Neuronal stem cell (in vitro differentiated cells): Measurements from ENCODE around the gene GABBR2.
A peak's percentile ranks its signal among the peaks of the same experiment; 100 is the strongest.

ENCODE experiments used
- DNase-seq: peaks from one replicate; pipeline ENCODE4 v3.0.0-alpha.2; 2013; ENCODE audit warnings: low spot score
- H2AFZ ChIP-seq: one replicate; pipeline ENCODE4 v1.6.1; 2013; ENCODE audit warnings: mild to moderate bottlenecking, low read length, inconsistent platforms
- H2AK5ac ChIP-seq: 2 replicates; pipeline ENCODE4 v1.6.1; 2013; ENCODE audit warnings: low read depth, mild to moderate bottlenecking, inconsistent platforms, low read length, moderate library complexity, mixed read lengths
- H2BK120ac ChIP-seq: 2 replicates; pipeline ENCODE4 v1.6.1; 2013; ENCODE audit warnings: low read depth, mild to moderate bottlenecking, inconsistent platforms, low read length, moderate library complexity, mixed read lengths
- H2BK12ac ChIP-seq: one replicate; pipeline ENCODE4 v1.6.1; 2013; ENCODE audit warnings: low read length, inconsistent platforms
- H2BK15ac ChIP-seq: 2 replicates; pipeline ENCODE4 v1.6.1; 2013; ENCODE audit warnings: mild to moderate bottlenecking, low read length, inconsistent platforms, mixed read lengths
- H2BK5ac ChIP-seq: one replicate; pipeline ENCODE4 v1.6.1; 2013; ENCODE audit warnings: inconsistent platforms, mild to moderate bottlenecking, low read length, moderate library complexity
- H3K14ac ChIP-seq: one replicate; pipeline ENCODE4 v1.6.1; 2013; ENCODE audit warnings: low read length, inconsistent platforms
- H3K18ac ChIP-seq: 2 replicates; pipeline ENCODE4 v1.6.1; 2013; ENCODE audit warnings: low read length, inconsistent platforms
- H3K23ac ChIP-seq: 2 replicates; pipeline ENCODE4 v1.6.1; 2013; ENCODE audit warnings: low read depth, mild to moderate bottlenecking, mixed read lengths, low read length, inconsistent platforms; ENCODE audit not compliant: poor library complexity
- H3K27ac ChIP-seq: replicated peaks from 3 replicates; pipeline ENCODE4 v1.5.1; 2013; ENCODE audit warnings: low read length, inconsistent platforms
- H3K27me3 ChIP-seq, 3 experiments: 2 replicates each; pipeline ENCODE4 v1.6.1; 2013; ENCODE audit warnings: low read length in 3 of 3, mild to moderate bottlenecking in 2 of 3, inconsistent platforms in 1 of 3, low read depth in 1 of 3, mixed read lengths in 1 of 3, moderate library complexity in 1 of 3; ENCODE audit not compliant: control insufficient read depth in 3 of 3, insufficient read depth in 3 of 3
- H3K36me3 ChIP-seq, 2 donors: replicated peaks in 1 of 2; 2 replicates each; pipeline ENCODE4 v1.6.1; 2013; ENCODE audit warnings: low read length in 2 of 2; ENCODE audit not compliant: control insufficient read depth in 2 of 2, insufficient read depth in 2 of 2
- H3K4ac ChIP-seq: 2 replicates; pipeline ENCODE4 v1.6.1; 2013; ENCODE audit warnings: inconsistent platforms, mild to moderate bottlenecking, low read length, moderate library complexity
- H3K4me1 ChIP-seq, 2 donors: 1 replicate in 1 of 2; 2 replicates in 1 of 2; pipeline ENCODE4 v1.6.1; 2013; ENCODE audit warnings: low read length in 2 of 2, low read depth in 1 of 2; ENCODE audit not compliant: control insufficient read depth in 2 of 2, insufficient read depth in 1 of 2
- H3K4me2 ChIP-seq: one replicate; pipeline ENCODE4 v1.6.1; 2013; ENCODE audit warnings: mild to moderate bottlenecking, low read length, inconsistent platforms; ENCODE audit not compliant: insufficient read depth, poor library complexity, severe bottlenecking
- H3K4me3 ChIP-seq, 2 donors: 2 replicates each; pipeline ENCODE4 v1.5.1; 2013; ENCODE audit warnings: low read length in 2 of 2, mild to moderate bottlenecking in 2 of 2, inconsistent platforms in 1 of 2, moderate library complexity in 1 of 2
- H3K79me1 ChIP-seq: one replicate; pipeline ENCODE4 v1.6.1; 2013; ENCODE audit warnings: low read depth, mild to moderate bottlenecking, inconsistent platforms, low read length, moderate library complexity
- H3K9ac ChIP-seq: one replicate; pipeline ENCODE4 v1.6.1; 2013; ENCODE audit warnings: mild to moderate bottlenecking, low read depth, low read length, inconsistent platforms; ENCODE audit not compliant: poor library complexity
- H3K9me3 ChIP-seq, 2 donors: replicated peaks in 1 of 2; 2 replicates each; pipeline versions ENCODE3 to v1.6.1; 2013; ENCODE audit warnings: low read length in 2 of 2, mild to moderate bottlenecking in 2 of 2, inconsistent platforms in 1 of 2, low read depth in 1 of 2, mixed read lengths in 1 of 2, moderate library complexity in 1 of 2; ENCODE audit not compliant: control insufficient read depth in 2 of 2, insufficient read depth in 1 of 2
- H4K8ac ChIP-seq: one replicate; pipeline ENCODE4 v1.6.1; 2013; ENCODE audit warnings: low read depth, mild to moderate bottlenecking, inconsistent platforms, low read length, moderate library complexity
- H4K91ac ChIP-seq: one replicate; pipeline ENCODE4 v1.6.1; 2013; ENCODE audit warnings: low read length, low read depth, mild to moderate bottlenecking, inconsistent platforms; ENCODE audit not compliant: poor library complexity
- WGBS, 2 donors: extraction: QIAGEN DNeasy Blood & Tissue Kit; methylation state at CpG; one replicate each; pipeline ENCODE4 v1.1.7; 2013; ENCODE audit warnings: missing lambda C conversion rate in 2 of 2, mixed read lengths in 1 of 2; ENCODE audit not compliant: insufficient read length in 2 of 2, insufficient replicate concordance in 1 of 2; ENCODE audit errors: extremely low coverage in 2 of 2; 5-methylcytosine and 5-hydroxymethylcytosine counted together

GABBR2 gene

DNA sequence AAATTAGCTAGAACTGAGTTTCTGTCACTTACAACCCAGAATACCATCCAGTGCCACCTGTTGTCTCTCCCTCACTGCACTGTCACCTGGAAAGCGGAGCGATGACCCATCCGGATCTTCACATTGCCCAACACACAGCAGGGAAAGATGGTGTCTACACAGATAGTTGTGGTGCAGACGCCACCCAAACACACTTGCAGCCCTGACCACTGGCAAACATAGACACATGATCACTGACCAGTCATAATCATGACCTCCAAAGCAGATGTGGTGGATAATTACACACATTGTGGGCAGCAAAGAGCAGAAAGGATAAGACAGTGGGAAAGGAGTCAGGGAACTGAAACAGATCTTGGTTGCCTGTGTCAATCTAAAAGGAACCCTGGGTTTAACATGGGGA is 64.7 kb downstream of the GABBR2 start:
- no peak overlapping the region for H3K27ac ChIP-seq
- H2BK15ac ChIP-seq = no peak overlapping the region
- no peak overlapping the region for H4K91ac ChIP-seq
- H3K4me2 ChIP-seq = no peak overlapping the region
- no peak overlapping the region for H2AFZ ChIP-seq
- H3K4me3 ChIP-seq = no peak overlapping the region
- no peak for DNase-seq
- H3K79me1 ChIP-seq = no peaks in the 10 kb centered on the region
- no peak overlapping the region for H3K18ac ChIP-seq
- no peak overlapping the region for H2AK5ac ChIP-seq
- H3K4me1 ChIP-seq = peaks cover 0 to 5% of the 10 kb centered on the region in 2 donors
- WGBS, 2 donors = no CpG with 5 or more reads among the region's 4 CpGs
- H2BK12ac ChIP-seq = no peak overlapping the region
- no peak overlapping the region for H3K9ac ChIP-seq
- H3K9me3 ChIP-seq = peaks cover 0 to 5% of the 10 kb centered on the region in 2 donors
- no peak overlapping the region for H2BK120ac ChIP-seq
- no peaks in the 10 kb centered on the region for H3K36me3 ChIP-seq
- peaks cover 0 to 11% (median 0%) of the 10 kb centered on the region in 3 experiments for H3K27me3 ChIP-seq
- H3K14ac ChIP-seq = no peak overlapping the region
- no peak overlapping the region for H2BK5ac ChIP-seq
- H3K4ac ChIP-seq = no peak overlapping the region
- no peak overlapping the region for H3K23ac ChIP-seq
- H4K8ac ChIP-seq = no peak overlapping the region

DNA sequence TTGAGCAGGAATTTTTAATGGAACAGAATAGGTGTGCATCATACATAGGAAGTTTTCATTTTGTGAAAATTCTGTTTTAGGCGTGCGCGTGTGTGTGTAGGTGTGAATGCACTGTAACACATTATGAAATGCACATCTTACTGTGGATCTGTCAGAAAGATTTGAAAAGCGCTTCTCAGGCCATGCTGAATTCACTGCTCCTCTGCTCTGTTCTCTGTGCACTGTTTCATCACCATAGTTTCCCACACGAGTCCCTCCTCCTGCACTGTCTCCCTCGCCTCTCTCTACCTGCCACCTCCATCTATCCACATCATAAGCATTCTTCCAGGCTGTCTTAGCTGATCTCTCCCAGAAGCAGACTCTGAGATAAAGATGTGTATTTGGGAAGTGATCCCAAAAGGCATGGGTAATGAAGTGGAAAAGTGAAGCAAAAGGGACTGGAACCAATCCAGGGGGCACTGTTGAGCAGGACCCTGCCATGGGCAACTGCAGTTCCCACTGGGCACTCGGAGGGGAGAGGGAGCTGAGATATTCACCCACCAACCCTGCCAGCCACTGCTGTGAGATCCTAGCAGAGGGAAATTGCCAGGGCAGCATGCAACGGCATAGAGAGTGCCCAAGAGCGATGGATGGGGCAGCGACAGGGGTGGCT is 65.9 kb downstream of the GABBR2 start:
- Histone ChIP-seq H3K18ac (no peak overlapping the region), H2BK120ac (no peak overlapping the region), H2BK5ac (no peak overlapping the region), H3K14ac (no peak overlapping the region), H4K91ac (no peak overlapping the region), H4K8ac (no peak overlapping the region), H2AK5ac (no peak overlapping the region), H3K4me2 (no peak overlapping the region), H3K9ac (no peak overlapping the region), H3K4me3 (no peak overlapping the region), H3K9me3 (peaks cover 0 to 5% of the 10 kb centered on the region in 2 donors), H2BK12ac (no peak overlapping the region), H3K27ac (no peak overlapping the region), H2BK15ac (no peak overlapping the region), H3K36me3 (no peaks in the 10 kb centered on the region), H3K4ac (no peak overlapping the region), H3K79me1 (no peaks in the 10 kb centered on the region), H2AFZ (no peak overlapping the region), H3K27me3 (peaks cover 0 to 8% (median 0%) of the 10 kb centered on the region in 3 experiments), H3K23ac (no peak overlapping the region), H3K4me1 (no peaks in the 10 kb centered on the region)
- DNase-seq = no peak
- WGBS, 2 donors = no CpG with 5 or more reads among the region's 10 CpGs

GRCh38 chr9:98641695-98642094 is 67.0 kb downstream of the GABBR2 start:
- no CpG with 5 or more reads among the region's 10 CpGs for WGBS, 2 donors
- Histone ChIP-seq H3K9me3 (peaks cover 0 to 5% of the 10 kb centered on the region in 2 donors), H2BK120ac (peak overlapping the region; percentile 25)

GRCh38 chr9:98640394-98640793 is 68.3 kb downstream of the GABBR2 start:
- Histone ChIP-seq H2BK12ac (no peak overlapping the region), H2BK120ac (no peak overlapping the region), H3K79me1 (no peaks in the 10 kb centered on the region), H3K4me1 (no peaks in the 10 kb centered on the region), H3K4me3 (no peak overlapping the region), H4K8ac (no peak overlapping the region), H2AK5ac (no peak overlapping the region), H3K27me3 (peaks cover 0 to 5% (median 0%) of the 10 kb centered on the region in 3 experiments), H3K27ac (no peak overlapping the region), H2BK15ac (no peak overlapping the region), H3K14ac (no peak overlapping the region), H3K9me3 (peaks cover 0 to 5% of the 10 kb centered on the region in 2 donors), H3K4ac (no peak overlapping the region), H4K91ac (no peak overlapping the region), H3K36me3 (no peaks in the 10 kb centered on the region), H3K4me2 (no peak overlapping the region), H2BK5ac (no peak overlapping the region), H3K18ac (no peak overlapping the region), H2AFZ (no peak overlapping the region), H3K23ac (no peak overlapping the region), H3K9ac (no peak overlapping the region)
- WGBS, 2 donors = no CpG with 5 or more reads among the region's 3 CpGs
- DNase-seq = no peak

More at GRCh38 chr9:98641695-98642094, 67.0 kb downstream of the GABBR2 start:
- Histone ChIP-seq H4K8ac (no peak overlapping the region), H3K79me1 (no peaks in the 10 kb centered on the region), H2BK12ac (no peak overlapping the region), H3K4ac (no peak overlapping the region), H3K36me3 (no peaks in the 10 kb centered on the region), H3K4me2 (no peak overlapping the region), H3K27me3 (peaks cover 0 to 7% (median 0%) of the 10 kb centered on the region in 3 experiments), H3K14ac (no peak overlapping the region), H2BK15ac (no peak overlapping the region), H2BK5ac (no peak overlapping the region), H2AFZ (no peak overlapping the region), H4K91ac (no peak overlapping the region), H3K27ac (no peak overlapping the region), H3K18ac (no peak overlapping the region), H3K23ac (no peak overlapping the region), H3K4me3 (no peak overlapping the region), H2AK5ac (no peak overlapping the region), H3K9ac (no peak overlapping the region), H3K4me1 (no peaks in the 10 kb centered on the region)
- no peak for DNase-seq
